Activated B cell treated with CpG ODN at 0.5 μM for 24 hours (primary cell): ENCODE results near the gene PYCARD. TPM values are rescaled to one million over a fixed set of nuclear protein-coding genes. Genes with fewer than 3 reads are reported as not detected.

Experiments
- ATAC-seq: fragments of 200-7000 bp; cut with Tn5 transposase; one replicate; pipeline ENCODE4 v1.10.0; 2021; ENCODE audit warnings: low read depth, mild to moderate bottlenecking, moderate library complexity
- CTCF ChIA-PET: fragments of 350-600 bp; sonication (Branson Sonifier 250); formaldehyde crosslinking; loops from one replicate; lab custom pipeline; 2021; ENCODE audit warnings: antibody characterized with exemption; lab: Charles Lee
- POLR2A ChIA-PET: fragments of 350-600 bp; sonication (Branson Sonifier 250); formaldehyde crosslinking; loops from one replicate; lab custom pipeline; 2021; ENCODE audit warnings: antibody characterized with exemption; lab: Charles Lee
- DNase-seq: peaks from one replicate; pipeline ENCODE4 v3.0.0; 2022
- H3K27ac Mint-ChIP-seq: one replicate; pipeline ENCODE4 v1.8.0; 2020; ENCODE audit warnings: mixed read lengths
- H3K27me3 Mint-ChIP-seq: one replicate; pipeline ENCODE4 v1.8.0; 2021; ENCODE audit warnings: mixed read lengths
- H3K36me3 Mint-ChIP-seq: one replicate; pipeline ENCODE4 v1.8.0; 2021; ENCODE audit warnings: low read depth, mixed read lengths
- H3K4me1 Mint-ChIP-seq: one replicate; pipeline ENCODE4 v1.8.0; 2021; ENCODE audit warnings: mixed read lengths
- H3K4me3 Mint-ChIP-seq: one replicate; pipeline ENCODE4 v1.8.0; 2020; ENCODE audit warnings: mild to moderate bottlenecking, mixed read lengths
- H3K9me3 Mint-ChIP-seq: one replicate; pipeline ENCODE4 v1.8.0; 2020; ENCODE audit warnings: mixed read lengths
- intact Hi-C: fragments of 100-400 bp; cut with micrococcal nuclease; formaldehyde crosslinking; loops from one replicate; pipeline ENCODE4 v1.15.1; 2024
- total RNA-seq: library from RNA; stranded (reverse); gene quantifications from 2 replicates; pipeline ENCODE4 v1.2.3, GENCODE V29; 2022
- TF ChIP-seq, protein P1 (sequence below): fragments of 200-600 bp; IDR thresholded peaks from one replicate; pipeline ENCODE4 v1.8.0; 2022; ENCODE audit warnings: antibody characterized with exemption, mild to moderate bottlenecking

PYCARD gene
- total RNA-seq, 1 donor from 2014 or later, result 21.7 TPM

DNA sequence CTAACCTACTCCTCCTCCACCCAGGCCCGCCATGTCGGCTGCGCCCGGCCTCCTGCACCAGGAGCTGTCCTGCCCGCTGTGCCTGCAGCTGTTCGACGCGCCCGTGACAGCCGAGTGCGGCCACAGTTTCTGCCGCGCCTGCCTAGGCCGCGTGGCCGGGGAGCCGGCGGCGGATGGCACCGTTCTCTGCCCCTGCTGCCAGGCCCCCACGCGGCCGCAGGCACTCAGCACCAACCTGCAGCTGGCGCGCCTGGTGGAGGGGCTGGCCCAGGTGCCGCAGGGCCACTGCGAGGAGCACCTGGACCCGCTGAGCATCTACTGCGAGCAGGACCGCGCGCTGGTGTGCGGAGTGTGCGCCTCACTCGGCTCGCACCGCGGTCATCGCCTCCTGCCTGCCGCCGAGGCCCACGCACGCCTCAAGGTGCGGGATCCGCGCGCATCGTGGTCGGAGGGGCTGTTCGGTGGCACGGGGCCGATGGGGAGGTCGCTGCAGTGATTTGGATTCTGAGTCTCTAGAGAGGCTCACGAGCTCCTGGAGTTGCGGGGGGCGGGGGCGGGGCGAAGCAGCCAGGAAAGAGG is 12.2 kb upstream of the PYCARD start:
- peaks cover 19% of the 10 kb centered on the region for H3K27me3 Mint-ChIP-seq

DNA sequence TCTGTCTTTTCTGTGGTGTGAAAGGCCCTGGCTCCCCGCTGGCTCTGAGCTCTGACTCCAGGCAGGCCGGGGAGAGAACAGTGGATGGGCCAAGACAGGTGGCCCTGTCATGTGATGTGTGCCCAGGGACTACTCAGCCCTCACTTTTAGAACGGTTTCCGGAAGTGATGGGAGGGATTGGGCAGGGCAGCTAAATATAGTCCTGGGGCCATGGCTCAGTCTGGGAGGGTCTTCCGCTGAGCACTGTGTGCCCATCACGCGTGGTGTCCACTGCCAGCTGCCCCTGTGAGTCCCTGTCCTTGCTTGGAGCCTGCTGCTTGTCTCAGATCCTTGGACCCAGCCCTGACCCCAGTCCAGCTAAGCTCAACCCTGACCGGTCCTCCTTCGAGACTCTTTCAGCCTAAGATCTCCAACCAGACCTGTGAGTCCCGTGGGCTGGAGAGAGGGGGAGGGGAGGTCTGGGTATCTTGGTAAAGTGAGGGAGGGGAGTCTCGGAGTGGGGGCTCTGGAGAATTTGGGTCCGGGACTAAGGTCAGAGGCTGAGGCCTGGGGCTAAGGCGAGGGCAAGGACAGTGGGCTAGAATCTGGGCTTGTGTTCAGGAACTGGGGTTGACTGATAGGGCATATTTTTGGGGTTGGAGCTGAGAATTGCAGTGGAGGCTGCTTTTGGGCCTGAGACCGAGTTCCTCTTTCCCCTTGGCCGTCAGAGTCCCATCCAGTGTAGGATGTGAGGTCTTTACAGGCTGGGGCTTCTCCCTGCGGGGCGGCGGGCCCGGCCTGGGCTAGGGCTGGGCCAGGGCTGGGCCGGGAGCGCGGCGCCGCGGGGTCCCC is 11.5 kb upstream of the PYCARD start, which contains the start of gene TRIM72:
Gene TRIM72 (plus strand): TSS at position 243 of the 831 bp plus-strand sequence. CDS start 620 bp downstream, outside the sequence.
- peak within 1 kb of the TSS; percentile 83 for H3K4me3 Mint-ChIP-seq
- ChIA-PET POLR2A (interaction anchor here (0.6 to 5.1 kb wide), 6 partner anchors 9 to 109 kb away, joined by 3 to 34 read pairs (median 8); partner anchors contain the start of genes FUS and PYCARD), CTCF (no interaction called here)
- no peaks in the 10 kb centered on the region for H3K9me3 Mint-ChIP-seq
- TF ChIP-seq, protein P1, sequence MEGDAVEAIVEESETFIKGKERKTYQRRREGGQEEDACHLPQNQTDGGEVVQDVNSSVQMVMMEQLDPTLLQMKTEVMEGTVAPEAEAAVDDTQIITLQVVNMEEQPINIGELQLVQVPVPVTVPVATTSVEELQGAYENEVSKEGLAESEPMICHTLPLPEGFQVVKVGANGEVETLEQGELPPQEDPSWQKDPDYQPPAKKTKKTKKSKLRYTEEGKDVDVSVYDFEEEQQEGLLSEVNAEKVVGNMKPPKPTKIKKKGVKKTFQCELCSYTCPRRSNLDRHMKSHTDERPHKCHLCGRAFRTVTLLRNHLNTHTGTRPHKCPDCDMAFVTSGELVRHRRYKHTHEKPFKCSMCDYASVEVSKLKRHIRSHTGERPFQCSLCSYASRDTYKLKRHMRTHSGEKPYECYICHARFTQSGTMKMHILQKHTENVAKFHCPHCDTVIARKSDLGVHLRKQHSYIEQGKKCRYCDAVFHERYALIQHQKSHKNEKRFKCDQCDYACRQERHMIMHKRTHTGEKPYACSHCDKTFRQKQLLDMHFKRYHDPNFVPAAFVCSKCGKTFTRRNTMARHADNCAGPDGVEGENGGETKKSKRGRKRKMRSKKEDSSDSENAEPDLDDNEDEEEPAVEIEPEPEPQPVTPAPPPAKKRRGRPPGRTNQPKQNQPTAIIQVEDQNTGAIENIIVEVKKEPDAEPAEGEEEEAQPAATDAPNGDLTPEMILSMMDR, result no peak
- H3K27ac Mint-ChIP-seq, result no peak within 1 kb of the TSS
- H3K36me3 Mint-ChIP-seq, result no peaks in the 10 kb centered on the region
- H3K27me3 Mint-ChIP-seq, result peaks cover 19% of the 10 kb centered on the region
- peaks cover 48% of the 10 kb centered on the region for H3K4me1 Mint-ChIP-seq
- DNase-seq, result no peak
- intact Hi-C loops, result no loop called here
- ATAC-seq, result no peak

More for the DNA sequence above, 12.2 kb upstream of the PYCARD start:
- H3K4me3 Mint-ChIP-seq, result peak overlapping the region; percentile 83
- ATAC-seq (peak; percentile 45), DNase-seq (peak; percentile 37)
- peaks cover 48% of the 10 kb centered on the region for H3K4me1 Mint-ChIP-seq
- H3K27ac Mint-ChIP-seq, result no peak overlapping the region
- TF ChIP-seq, protein P1, result no peak
- H3K36me3 Mint-ChIP-seq, result no peaks in the 10 kb centered on the region
- ChIA-PET CTCF (interaction anchor here (1.2 kb wide), 1 partner anchor 169 kb away, joined by 3 read pairs; no protein-coding TSS in a partner anchor), POLR2A (interaction anchor here (1.0 to 5.1 kb wide), 5 partner anchors 10 to 97 kb away, joined by 5 to 34 read pairs (median 11); partner anchors contain the start of genes FUS, KAT8 and PYCARD)
- intact Hi-C loops, result loop anchor here (5.0 kb wide), 1 partner anchor 43 kb away; the partner anchor contains the start of gene ITGAM
- H3K9me3 Mint-ChIP-seq, result no peaks in the 10 kb centered on the region

DNA sequence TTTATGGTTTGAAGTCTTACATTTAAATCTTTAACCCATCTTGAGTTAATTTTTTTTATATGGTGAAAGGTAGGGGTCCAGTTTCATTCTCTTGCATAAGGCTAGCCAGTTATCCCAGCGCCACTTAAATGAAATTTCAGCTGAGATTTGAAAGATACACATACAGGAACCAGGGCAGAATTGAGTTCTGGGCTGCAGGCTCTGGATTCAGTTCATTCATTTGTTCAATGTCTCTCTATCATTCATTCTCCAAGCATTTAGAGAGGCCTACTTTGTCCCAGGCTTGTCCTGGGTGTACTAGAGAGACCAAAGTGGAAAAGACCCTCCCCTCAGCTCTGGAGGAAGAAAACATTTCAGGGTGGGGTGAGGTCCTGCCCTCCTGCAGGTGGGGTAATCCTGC is 10.8 kb upstream of the PYCARD start:
- H3K9me3 Mint-ChIP-seq, result no peaks in the 10 kb centered on the region
- no peak overlapping the region for H3K27ac Mint-ChIP-seq
- POLR2A ChIA-PET, result interaction anchor here (0.6 to 5.1 kb wide), 3 partner anchors 11 to 110 kb away, joined by 3 to 34 read pairs (median 3); partner anchors contain the start of genes FUS and PYCARD
- CTCF ChIA-PET, result no interaction called here
- TF ChIP-seq, protein P1, result no peak
- peaks cover 48% of the 10 kb centered on the region for H3K4me1 Mint-ChIP-seq
- peak overlapping the region; percentile 55 for H3K4me3 Mint-ChIP-seq
- ATAC-seq, result no peak
- no peak for DNase-seq
- peaks cover 19% of the 10 kb centered on the region for H3K27me3 Mint-ChIP-seq
- H3K36me3 Mint-ChIP-seq, result no peaks in the 10 kb centered on the region
- intact Hi-C loops, result no loop called here

DNA sequence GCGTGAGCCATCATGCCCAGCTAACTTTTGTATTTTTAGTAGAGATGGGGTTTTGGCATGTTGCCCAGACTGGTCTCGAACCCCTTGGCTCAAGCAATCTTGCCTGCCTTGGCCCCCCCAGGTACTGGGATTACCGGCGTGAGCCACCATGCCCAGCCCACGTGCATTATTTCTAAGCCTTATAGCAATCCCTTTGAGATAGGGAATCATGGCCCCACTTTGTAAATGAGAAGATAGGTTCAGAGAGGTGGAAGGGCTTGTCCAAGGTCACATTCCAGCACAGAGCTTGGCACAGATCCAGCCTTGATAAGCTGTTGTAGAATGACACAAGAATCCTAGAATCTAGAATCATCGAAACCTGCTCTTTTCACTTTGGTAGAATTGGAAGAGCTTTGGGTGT is 4.2 kb upstream of the PYCARD start:
- no peak overlapping the region for H3K27ac Mint-ChIP-seq
- peaks cover 24% of the 10 kb centered on the region for H3K4me1 Mint-ChIP-seq
- no peak overlapping the region for H3K4me3 Mint-ChIP-seq
- DNase-seq, result no peak
- H3K9me3 Mint-ChIP-seq, result no peaks in the 10 kb centered on the region
- no peak for ATAC-seq
- TF ChIP-seq, protein P1, result no peak
- H3K36me3 Mint-ChIP-seq, result peaks cover 3% of the 10 kb centered on the region
- no peaks in the 10 kb centered on the region for H3K27me3 Mint-ChIP-seq
- intact Hi-C loops, result no loop called here
- ChIA-PET POLR2A (interaction anchor here (2.0 kb wide), 1 partner anchor 144 kb away, joined by 5 read pairs; no protein-coding TSS in a partner anchor), CTCF (no interaction called here)
